DOHH2 (cell line): ENCODE data around the gene C4orf50.

Experiments
- H3F3A ChIP-seq: fragments of 200-600 bp; sonication (generic), shearing (Covaris generic); 2 replicates; pipeline ENCODE4 v1.6.0; 2016; ENCODE audit warnings: antibody characterized with exemption, mild to moderate bottlenecking; ENCODE audit not compliant: control insufficient read depth, insufficient read depth
- H3K27ac ChIP-seq: fragments of 200-600 bp; sonication (generic); 2 replicates; pipeline ENCODE4 v1.5.1; 2014; ENCODE audit warnings: low read depth, mild to moderate bottlenecking, low read length, moderate library complexity
- H3K27me3 ChIP-seq: fragments of 200-600 bp; sonication (generic); 2 replicates; pipeline ENCODE4 v1.6.1; 2014; ENCODE audit warnings: mild to moderate bottlenecking, low read length, mixed read lengths; ENCODE audit not compliant: control insufficient read depth
- H3K36me3 ChIP-seq: fragments of 200-600 bp; sonication (generic); 2 replicates; pipeline ENCODE4 v1.6.1; 2014; ENCODE audit warnings: mild to moderate bottlenecking, low read length, moderate library complexity, mixed read lengths; ENCODE audit not compliant: control insufficient read depth
- H3K4me1 ChIP-seq: fragments of 200-600 bp; sonication (generic); 2 replicates; pipeline ENCODE4 v1.6.1; 2014; ENCODE audit warnings: mild to moderate bottlenecking, low read length, mixed read lengths; ENCODE audit not compliant: control insufficient read depth
- H3K4me2 ChIP-seq: fragments of 200-600 bp; sonication (generic); 2 replicates; pipeline ENCODE4 v1.6.0; 2014; ENCODE audit warnings: mild to moderate bottlenecking, low read length, moderate library complexity
- H3K4me3 ChIP-seq: fragments of 200-600 bp; sonication (generic); 2 replicates; pipeline ENCODE4 v1.5.1; 2014; ENCODE audit warnings: mild to moderate bottlenecking, low read length, mixed read lengths
- H3K79me2 ChIP-seq: fragments of 200-600 bp; sonication (generic); 2 replicates; pipeline ENCODE4 v1.6.1; 2014; ENCODE audit warnings: mild to moderate bottlenecking, low read length, mixed read lengths; ENCODE audit not compliant: control insufficient read depth
- H3K9me2 ChIP-seq: fragments of 200-600 bp; sonication (generic); replicated peaks from 2 replicates; pipeline ENCODE4 v1.6.1; 2014; ENCODE audit warnings: mild to moderate bottlenecking, low read length, mixed read lengths; ENCODE audit not compliant: control insufficient read depth
- H3K9me3 ChIP-seq: fragments of 200-600 bp; sonication (generic); 2 replicates; pipeline ENCODE4 v1.6.1; 2014; ENCODE audit warnings: antibody characterized with exemption, low read length, mixed read lengths; ENCODE audit not compliant: control insufficient read depth, insufficient read depth
- H4K20me1 ChIP-seq: fragments of 200-600 bp; sonication (generic); 2 replicates; pipeline ENCODE4 v1.6.0; 2014; ENCODE audit warnings: low read depth, mild to moderate bottlenecking, antibody characterized with exemption, low read length, moderate library complexity; ENCODE audit not compliant: control insufficient read depth, insufficient read depth
- CTCF ChIP-seq: fragments of 200-600 bp; sonication (generic); IDR thresholded peaks from one replicate; pipeline ENCODE4 v1.5.1; 2014; ENCODE audit warnings: antibody characterized with exemption, mild to moderate bottlenecking, low read depth, low read length; ENCODE audit not compliant: poor library complexity, severe bottlenecking
- EZH2phosphoT487 ChIP-seq: fragments of 200-600 bp; sonication (generic); IDR thresholded peaks from 2 replicates; pipeline ENCODE4 v1.6.1; 2017; ENCODE audit warnings: borderline replicate concordance, mild to moderate bottlenecking, antibody characterized with exemption, low read length, moderate library complexity, mixed read lengths

C4orf50 gene

GRCh38 chr4:5965225-5965624, 53.0 kb downstream of the C4orf50 start:
- Histone ChIP-seq H3K9me3 (no peaks in the 10 kb centered on the region), H3K36me3 (no peaks in the 10 kb centered on the region), H4K20me1 (no peaks in the 10 kb centered on the region), H3K27ac (no peak overlapping the region), H3F3A (no peaks in the 10 kb centered on the region), H3K79me2 (no peaks in the 10 kb centered on the region), H3K9me2 (no peaks in the 10 kb centered on the region), H3K4me2 (no peak overlapping the region), H3K4me1 (no peaks in the 10 kb centered on the region), H3K4me3 (no peak overlapping the region), H3K27me3 (0 out of 2 replicates have a peak, but pooled peaks cover 3% of the 10 kb centered on the region)
- no peak for TF ChIP-seq EZH2phosphoT487
- TF ChIP-seq CTCF = no peak

- Histone ChIP-seq H3K4me3 (no peak overlapping the region), H3K9me3 (no peaks in the 10 kb centered on the region), H4K20me1 (no peaks in the 10 kb centered on the region), H3K79me2 (no peaks in the 10 kb centered on the region), H3K27ac (no peak overlapping the region), H3K36me3 (no peaks in the 10 kb centered on the region), H3K4me2 (no peak overlapping the region), H3K4me1 (no peaks in the 10 kb centered on the region), H3F3A (no peaks in the 10 kb centered on the region), H3K9me2 (no peaks in the 10 kb centered on the region), H3K27me3 (0 out of 2 replicates have a peak, but pooled peaks cover 3% of the 10 kb centered on the region)
- TF ChIP-seq CTCF = no peak
These were observed 54.2 kb downstream of the C4orf50 start for GRCh38 chr4:5964030-5964429.

GRCh38 chr4:5963611-5964010, 54.6 kb downstream of the C4orf50 start:
- no peaks in the 10 kb centered on the region for H3F3A ChIP-seq
- no peaks in the 10 kb centered on the region for H3K4me1 ChIP-seq
- H3K9me2 ChIP-seq = no peaks in the 10 kb centered on the region
- H3K4me2 ChIP-seq = no peak overlapping the region
- no peaks in the 10 kb centered on the region for H3K9me3 ChIP-seq
- H3K4me3 ChIP-seq = no peak overlapping the region
- no peaks in the 10 kb centered on the region for H4K20me1 ChIP-seq
- H3K79me2 ChIP-seq = no peaks in the 10 kb centered on the region
- H3K27ac ChIP-seq = no peak overlapping the region
- H3K36me3 ChIP-seq = no peaks in the 10 kb centered on the region
- no peak for TF ChIP-seq CTCF
- TF ChIP-seq EZH2phosphoT487 = no peak
- H3K27me3 ChIP-seq = 0 out of 2 replicates have a peak, but pooled peaks cover 3% of the 10 kb centered on the region

GRCh38 chr4:5962416-5962815, 55.8 kb downstream of the C4orf50 start:
- Histone ChIP-seq H3F3A (no peaks in the 10 kb centered on the region), H4K20me1 (no peaks in the 10 kb centered on the region), H3K4me2 (no peak overlapping the region), H3K9me2 (no peaks in the 10 kb centered on the region), H3K9me3 (no peaks in the 10 kb centered on the region), H3K4me1 (no peaks in the 10 kb centered on the region), H3K4me3 (no peak overlapping the region), H3K27ac (no peak overlapping the region), H3K79me2 (no peaks in the 10 kb centered on the region), H3K36me3 (no peaks in the 10 kb centered on the region), H3K27me3 (0 out of 2 replicates have a peak, but pooled peaks cover 3% of the 10 kb centered on the region)
- no peak for TF ChIP-seq EZH2phosphoT487
